Measurements from ENCODE around the gene COBL. TPM values are rescaled to one million over a fixed set of nuclear protein-coding genes. Genes with fewer than 3 reads are reported as not detected.

Gene COBL
- total RNA-seq, 1 experiment from 2014 or later, result 63.6 TPM

GRCh38 chr7:51357821-51358220 is 41.2 kb upstream of the COBL start:
- H3K27ac Mint-ChIP-seq (ENCODE audit: unreplicated experiment), result no peak overlapping the region
- BruUV-seq (replicated peaks), result no TSS peak
- intact Hi-C loops (cut with micrococcal nuclease; ENCODE audit: unreplicated experiment), result no loop called here

GRCh38 chr7:51356849-51357516 is 40.4 kb upstream of the COBL start:
- H3K9me3 Mint-ChIP-seq (ENCODE audit: unreplicated experiment), result peaks cover 2% of the 10 kb centered on the region
- H3K36me3 Mint-ChIP-seq (ENCODE audit: insufficient read depth, unreplicated experiment), result no peaks in the 10 kb centered on the region
- BruUV-seq (replicated peaks), result no TSS peak
- peaks cover 5% of the 10 kb centered on the region for H3K4me1 Mint-ChIP-seq (ENCODE audit: low read depth, unreplicated experiment)
- no peak overlapping the region for H3K27ac Mint-ChIP-seq (ENCODE audit: unreplicated experiment)
- peaks cover 7% of the 10 kb centered on the region; the same call in 1 of the 2 replicates for H3K4me1 ChIP-seq
- ChIA-PET CTCF (interaction anchor here (1.5 to 2.5 kb wide), 2 partner anchors 17 to 194 kb away, joined by 3 to 11 read pairs; no protein-coding TSS in a partner anchor), POLR2A (no interaction called here)
- no peak overlapping the region for H3K4me3 Mint-ChIP-seq (ENCODE audit: unreplicated experiment)
- no peak for DNase-seq
- no peaks in the 10 kb centered on the region for H3K27me3 Mint-ChIP-seq (ENCODE audit: insufficient read depth, unreplicated experiment)
- no peaks in the 10 kb centered on the region for H3K9me3 ChIP-seq
- H3K36me3 ChIP-seq (ENCODE audit: control insufficient read depth, insufficient read depth, low read length), result no peaks in the 10 kb centered on the region
- H3K27me3 ChIP-seq (replicated peaks; ENCODE audit: control insufficient read depth, insufficient read depth, low read length), result no peaks in the 10 kb centered on the region
- H3K4me3 ChIP-seq (ENCODE audit: low read depth, low read length), result no peak overlapping the region
- TF ChIP-seq CTCF (IDR thresholded peaks at IDR 0.05; ENCODE audit: insufficient read depth in 1 of 2, low read depth in 1 of 2, low read length in 1 of 2, severe bottlenecking in 1 of 2, unreplicated experiment in 1 of 2), result no peak
- intact Hi-C loops (cut with micrococcal nuclease; ENCODE audit: unreplicated experiment), result no loop called here

More at GRCh38 chr7:51357821-51358220, 41.2 kb upstream of the COBL start:
- no peak for DNase-seq
- peaks cover 11% of the 10 kb centered on the region for H3K9me3 Mint-ChIP-seq (ENCODE audit: unreplicated experiment)
- H3K4me3 Mint-ChIP-seq (ENCODE audit: unreplicated experiment), result no peak overlapping the region
- no peaks in the 10 kb centered on the region for H3K36me3 Mint-ChIP-seq (ENCODE audit: insufficient read depth, unreplicated experiment)
- peaks cover 5% of the 10 kb centered on the region for H3K4me1 Mint-ChIP-seq (ENCODE audit: low read depth, unreplicated experiment)
- H3K27me3 Mint-ChIP-seq (ENCODE audit: insufficient read depth, unreplicated experiment), result no peaks in the 10 kb centered on the region
- TF ChIP-seq CTCF (IDR thresholded peaks at IDR 0.05; ENCODE audit: insufficient read depth in 1 of 2, low read depth in 1 of 2, low read length in 1 of 2, severe bottlenecking in 1 of 2, unreplicated experiment in 1 of 2), result no peak
- H3K36me3 ChIP-seq (ENCODE audit: control insufficient read depth, insufficient read depth, low read length), result no peaks in the 10 kb centered on the region
- H3K4me3 ChIP-seq (ENCODE audit: low read depth, low read length), result no peak overlapping the region
- H3K27me3 ChIP-seq (replicated peaks; ENCODE audit: control insufficient read depth, insufficient read depth, low read length), result no peaks in the 10 kb centered on the region
- POLR2A ChIA-PET, result no interaction called here
- H3K9me3 ChIP-seq, result no peaks in the 10 kb centered on the region
- H3K4me1 ChIP-seq, result peaks cover 7% of the 10 kb centered on the region; the same call in 1 of the 2 replicates
- CTCF ChIA-PET, result interaction anchor here (0.6 to 2.5 kb wide), 4 partner anchors 9 to 195 kb away, joined by 3 to 11 read pairs (median 5); no protein-coding TSS in a partner anchor

GRCh38 chr7:51354897-51355296 is 38.3 kb upstream of the COBL start:
- Mint-ChIP-seq H3K4me3 (ENCODE audit: unreplicated experiment) (no peak overlapping the region), H3K36me3 (ENCODE audit: insufficient read depth, unreplicated experiment) (no peaks in the 10 kb centered on the region), H3K27me3 (ENCODE audit: insufficient read depth, unreplicated experiment) (no peaks in the 10 kb centered on the region), H3K27ac (ENCODE audit: unreplicated experiment) (no peak overlapping the region), H3K4me1 (ENCODE audit: low read depth, unreplicated experiment) (peaks cover 14% of the 10 kb centered on the region), H3K9me3 (ENCODE audit: unreplicated experiment) (no peaks in the 10 kb centered on the region)
- H3K36me3 ChIP-seq (ENCODE audit: control insufficient read depth, insufficient read depth, low read length), result no peaks in the 10 kb centered on the region
- intact Hi-C loops (cut with micrococcal nuclease; ENCODE audit: unreplicated experiment), result no loop called here
- ChIA-PET CTCF (interaction anchor here (0.7 to 1.9 kb wide), 3 partner anchors 12 to 21 kb away, joined by 4 to 5 read pairs (median 4); no protein-coding TSS in a partner anchor), POLR2A (no interaction called here)
- DNase-seq, result no peak
- no TSS peak for BruUV-seq (replicated peaks)
- no peak overlapping the region for H3K4me3 ChIP-seq (ENCODE audit: low read depth, low read length)
- no peaks in the 10 kb centered on the region for H3K9me3 ChIP-seq
- H3K4me1 ChIP-seq, result peaks cover 16% of the 10 kb centered on the region
- peak; percentile 14 to 40 for TF ChIP-seq CTCF (IDR thresholded peaks at IDR 0.05; ENCODE audit: insufficient read depth in 1 of 2, low read depth in 1 of 2, low read length in 1 of 2, severe bottlenecking in 1 of 2, unreplicated experiment in 1 of 2)
- no peaks in the 10 kb centered on the region for H3K27me3 ChIP-seq (replicated peaks; ENCODE audit: control insufficient read depth, insufficient read depth, low read length)

Measured in Caco-2 (cell line).